Measurements from ENCODE around the gene OR13J1.
"Not testable (repeated sequence)": the region's sequence is repeated elsewhere in the genome, so short reads cannot be mapped to it uniquely, and the experiment has no call there.

OR13J1 gene

GRCh38 chr9:35870351-35870923 lies at the start of gene OR13J1:
OR13J1 (minus strand) TSS chr9:35870401; CDS start chr9:35870401, 0 bp downstream.
- DNase-seq (ENCODE audit: low read depth, low spot score): no peak

- DNase-seq (ENCODE audit: low read depth, low spot score): no peak
These were observed 49.2 kb upstream of the OR13J1 start for GRCh38 chr9:35919212-35920008.

GRCh38 chr9:35918780-35919179 lies 48.6 kb upstream of the OR13J1 start:
- DNase-seq (ENCODE audit: low read depth, low spot score): no peak

- DNase-seq (ENCODE audit: low read depth, low spot score): no peak
These were observed 47.1 kb upstream of the OR13J1 start for GRCh38 chr9:35917261-35917660.

- DNase-seq (ENCODE audit: low read depth, low spot score): no peak
These were observed 45.6 kb upstream of the OR13J1 start for GRCh38 chr9:35915681-35916294.

GRCh38 chr9:35914301-35914807 lies 44.2 kb upstream of the OR13J1 start:
- DNase-seq (ENCODE audit: low read depth, low spot score): no peak

GRCh38 chr9:35913429-35913828 lies 43.2 kb upstream of the OR13J1 start:
- DNase-seq (ENCODE audit: low read depth, low spot score): not testable (repeated sequence)

- no peak for DNase-seq (ENCODE audit: low read depth, low spot score)
These were observed 42.7 kb upstream of the OR13J1 start for GRCh38 chr9:35912791-35913400.

- no peak for DNase-seq (ENCODE audit: low read depth, low spot score)
These were observed 41.5 kb upstream of the OR13J1 start for GRCh38 chr9:35911690-35912089.

- peak; percentile 37 for DNase-seq (ENCODE audit: low read depth, low spot score)
These were observed 40.6 kb upstream of the OR13J1 start for GRCh38 chr9:35910613-35911359.

GRCh38 chr9:35909687-35910612 lies 39.7 kb upstream of the OR13J1 start:
- DNase-seq (ENCODE audit: low read depth, low spot score): no peak

GRCh38 chr9:35909274-35909673 lies 39.1 kb upstream of the OR13J1 start, which contains the start of gene SPAAR:
SPAAR (plus strand) TSS chr9:35909490; CDS start chr9:35910464, 974 bp downstream.
- DNase-seq (ENCODE audit: low read depth, low spot score): no peak

- no peak for DNase-seq (ENCODE audit: low read depth, low spot score)
These were observed 38.4 kb upstream of the OR13J1 start for GRCh38 chr9:35908504-35909125.

- DNase-seq (ENCODE audit: low read depth, low spot score): peak; percentile 75
These were observed 37.7 kb upstream of the OR13J1 start for GRCh38 chr9:35907711-35908503.

GRCh38 chr9:35906923-35907699 lies 36.9 kb upstream of the OR13J1 start:
- DNase-seq (ENCODE audit: low read depth, low spot score): peak; percentile 40

GRCh38 chr9:35905912-35906679 lies 35.9 kb upstream of the OR13J1 start, which contains the start of gene HRCT1:
HRCT1 (plus strand) TSS chr9:35906202; CDS start chr9:35906288, 86 bp downstream.
- peak; percentile 97 for DNase-seq (ENCODE audit: low read depth, low spot score)
